NCI-H345 (cell line): ENCODE measurements around the gene LONRF3.
"Not testable (repeated sequence)": the region's sequence is repeated elsewhere in the genome, so short reads cannot be mapped to it uniquely, and the experiment has no call there.

Experiments
- DNase-seq: peaks from one replicate; lab custom pipeline; 2025; lab: John Stamatoyannopoulos, UW

The LONRF3 gene

DNA sequence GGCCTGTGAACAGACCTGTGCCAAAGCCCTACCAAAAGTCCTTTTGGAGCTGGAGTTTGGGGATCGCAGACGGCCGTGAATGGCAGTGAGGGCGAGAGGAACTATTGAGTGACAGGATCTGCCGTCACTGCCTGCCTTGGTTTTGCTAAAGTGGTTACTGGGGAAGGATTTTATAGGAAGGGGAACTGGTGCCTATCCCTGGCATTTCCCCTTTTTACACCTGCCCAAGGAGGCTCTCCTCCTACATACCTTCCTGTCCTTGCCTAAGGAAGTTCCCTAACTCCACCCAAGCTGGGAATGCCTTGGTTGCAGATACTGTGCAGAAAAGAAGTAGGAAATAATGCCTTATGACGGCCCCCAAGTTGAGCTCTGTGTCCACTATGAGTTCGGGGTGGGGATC lies 14.5 kb downstream of the LONRF3 start:
- DNase-seq: no peak

DNA sequence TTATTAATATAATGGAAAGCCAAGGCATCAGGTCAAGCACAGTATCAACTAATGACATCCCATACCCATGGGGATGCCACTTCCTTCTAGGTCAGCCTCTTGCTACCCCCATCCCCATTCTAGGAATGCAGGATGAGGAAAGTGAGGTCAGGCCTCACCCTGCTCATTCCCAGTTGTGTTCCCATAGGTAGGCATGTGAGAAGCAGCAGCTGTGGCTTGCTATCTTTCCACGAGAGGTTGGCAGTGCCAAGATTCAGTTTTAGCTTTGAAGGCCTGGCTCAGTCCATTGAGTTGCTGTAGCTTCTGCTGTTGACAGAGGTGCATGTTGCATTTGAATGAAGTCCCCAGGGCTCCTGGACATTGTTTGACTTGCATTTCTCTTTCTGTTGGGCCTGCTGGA lies 15.5 kb downstream of the LONRF3 start:
- DNase-seq: no peak

DNA sequence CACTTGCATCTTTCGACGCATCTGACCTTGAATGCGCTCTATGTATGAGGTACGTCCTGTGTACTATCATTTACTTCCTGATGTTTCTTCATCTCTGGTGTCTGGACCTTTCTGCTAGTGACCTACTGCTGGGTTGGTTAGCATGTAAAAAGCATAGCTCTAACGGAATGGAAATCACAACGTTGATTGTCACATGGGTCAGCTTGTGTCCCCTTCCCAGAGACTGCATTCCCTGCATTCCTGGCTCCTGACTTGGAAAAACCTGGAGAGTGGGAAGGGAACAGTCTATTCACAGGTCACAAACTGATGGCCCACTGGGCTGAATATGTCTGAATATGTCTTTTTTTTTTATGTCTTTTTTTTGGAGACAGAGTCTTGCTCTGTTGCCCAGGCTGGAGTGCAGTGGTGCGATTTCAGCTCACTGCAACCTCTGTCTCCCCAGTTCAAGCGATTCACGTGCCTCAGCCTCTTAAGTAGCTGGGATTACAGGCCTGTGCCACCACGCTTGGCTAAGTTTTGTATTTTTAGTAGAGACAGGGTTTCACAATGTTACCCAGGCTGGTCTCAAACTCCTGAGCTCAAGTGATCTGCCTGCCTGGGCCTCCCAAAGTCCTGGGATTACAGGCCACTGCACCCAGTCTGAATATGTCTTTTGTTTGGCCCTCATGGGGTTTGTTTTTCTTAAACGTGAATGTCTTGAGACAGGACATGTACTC lies 16.3 kb downstream of the LONRF3 start:
- DNase-seq: no peak

DNA sequence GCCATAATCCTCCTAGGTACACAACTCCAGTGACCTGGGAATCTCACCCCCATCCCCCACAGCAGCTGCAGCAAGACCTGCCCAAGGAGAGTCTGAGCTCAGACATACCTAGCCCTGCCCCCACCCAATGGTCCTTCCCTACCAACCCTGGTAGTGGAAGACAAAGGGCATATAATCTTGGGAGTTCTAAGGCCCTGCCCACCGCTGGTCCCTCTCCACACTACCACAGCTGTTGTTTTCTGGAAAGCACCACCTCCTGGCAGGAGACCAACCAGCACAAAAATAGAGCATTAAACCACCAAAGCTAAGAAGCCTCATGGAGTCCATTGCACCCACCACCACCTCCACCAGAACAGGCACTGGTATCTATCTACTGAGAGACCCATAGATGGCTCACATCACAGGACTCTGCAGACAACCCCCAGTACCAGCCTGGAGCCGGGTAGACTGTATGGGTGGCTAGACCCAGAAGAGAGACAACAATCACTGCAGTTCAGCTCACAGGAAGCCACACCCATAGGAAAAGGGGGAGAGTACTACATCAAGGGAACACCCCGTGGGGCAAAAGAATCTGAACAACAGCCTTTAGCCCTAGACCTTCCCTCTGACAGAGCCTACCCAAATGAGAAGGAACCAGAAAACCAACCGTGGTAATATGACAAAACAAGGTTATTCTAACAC lies 18.2 kb downstream of the LONRF3 start:
- not testable (repeated sequence) for DNase-seq

DNA sequence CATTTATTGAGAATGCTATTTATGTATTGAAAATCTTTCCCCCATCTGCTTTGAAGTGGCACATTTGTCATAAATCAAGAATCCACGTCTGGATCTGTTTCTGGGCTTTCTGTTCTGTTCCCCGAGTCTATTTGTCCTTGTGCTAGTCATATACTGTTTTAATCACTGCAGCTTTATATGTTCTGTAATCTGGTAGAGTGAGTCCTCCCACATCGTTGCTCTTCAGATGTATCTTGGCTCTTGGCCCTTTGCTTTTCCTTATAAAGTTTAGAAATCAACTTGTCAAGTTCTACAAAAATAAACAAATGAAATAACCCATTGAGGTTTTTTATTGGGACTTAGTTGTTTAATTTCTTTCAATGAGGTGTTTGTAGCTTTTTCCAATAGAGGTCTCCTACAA lies 29.0 kb downstream of the LONRF3 start:
- DNase-seq: no peak

DNA sequence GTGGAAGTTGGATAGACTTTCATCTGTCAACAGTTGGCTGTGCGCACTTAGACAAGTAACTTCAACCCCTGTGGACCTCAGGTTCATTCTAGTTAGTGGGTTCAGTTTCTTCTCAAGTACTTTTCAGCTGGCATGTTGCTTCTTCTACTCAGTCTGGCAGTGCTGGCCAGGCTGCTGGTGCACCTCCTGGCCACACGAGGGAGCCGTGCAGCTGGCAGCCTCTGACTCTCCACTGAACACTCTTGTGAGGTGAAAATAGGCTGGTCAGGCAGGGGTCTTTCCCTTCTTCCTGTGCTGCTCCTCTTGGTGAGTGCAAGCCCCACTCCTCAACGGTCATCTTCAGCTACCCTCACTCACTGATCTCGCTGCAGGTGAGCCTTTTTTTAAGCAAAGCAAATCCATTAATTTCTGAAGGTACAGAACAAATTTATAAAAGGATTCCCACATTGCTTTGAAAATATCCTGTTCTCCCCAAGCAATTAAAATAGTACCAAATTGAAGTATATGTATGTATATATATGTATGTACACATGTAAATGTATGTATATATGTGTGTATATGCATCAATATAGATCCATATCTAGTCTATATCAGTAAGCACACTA lies 30.6 kb downstream of the LONRF3 start:
- peak; percentile 51 for DNase-seq

DNA sequence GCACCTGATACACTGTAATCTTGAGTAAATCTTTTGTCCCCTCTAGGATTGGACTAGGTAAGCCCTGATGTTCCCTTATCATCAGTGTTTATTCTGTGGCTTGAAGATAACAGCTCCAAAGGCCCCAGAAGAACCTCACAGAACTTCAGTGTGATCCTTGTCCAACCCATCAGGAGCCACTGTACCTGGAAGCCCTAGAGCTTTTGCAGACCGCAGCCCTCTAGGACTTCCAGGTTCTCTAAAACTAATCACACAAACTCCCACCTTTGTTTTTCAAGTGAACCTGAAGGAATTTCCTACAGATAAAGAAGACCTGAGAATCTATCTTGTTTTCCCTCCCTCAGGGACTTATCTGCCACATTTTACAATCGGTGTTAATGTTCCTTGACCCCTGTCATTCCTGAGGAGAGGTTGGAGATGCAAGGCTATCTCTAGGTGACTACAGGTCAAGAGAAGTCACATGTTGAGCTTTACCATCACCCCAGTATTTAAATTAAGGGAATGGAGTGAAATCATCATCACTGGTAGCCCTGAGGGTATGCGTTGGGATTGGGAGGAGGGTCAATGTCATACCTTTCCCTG lies 32.9 kb downstream of the LONRF3 start:
- DNase-seq: no peak

DNA sequence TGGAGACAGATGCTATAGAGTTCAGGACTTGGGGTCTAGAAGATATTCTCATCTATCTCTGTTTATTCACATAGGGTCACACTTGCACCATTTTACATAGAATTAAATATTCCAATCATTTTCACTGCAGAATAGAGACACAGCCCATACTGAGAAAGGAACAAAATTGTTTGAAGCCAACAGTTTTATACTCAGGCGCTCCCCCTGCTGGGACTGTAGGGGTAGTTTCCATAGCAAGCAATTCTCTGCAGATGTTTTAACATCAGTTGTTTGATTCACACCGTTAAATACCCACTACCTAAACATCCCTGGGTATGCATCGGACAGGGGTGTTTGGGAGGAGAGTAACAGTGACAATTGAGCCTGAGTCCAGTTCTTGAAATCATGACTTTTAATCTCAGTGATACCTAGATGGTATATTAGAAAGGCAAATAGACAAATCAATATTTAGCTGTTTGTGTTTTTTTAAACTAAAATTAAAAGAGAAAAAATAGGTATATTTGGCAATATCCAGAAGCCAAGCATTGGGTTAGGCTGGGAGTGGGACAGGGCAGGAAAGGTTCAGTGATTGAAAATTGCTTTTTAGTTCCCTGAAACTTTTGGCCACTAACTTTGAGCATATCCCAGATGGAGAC lies 33.8 kb downstream of the LONRF3 start:
- DNase-seq: no peak

DNA sequence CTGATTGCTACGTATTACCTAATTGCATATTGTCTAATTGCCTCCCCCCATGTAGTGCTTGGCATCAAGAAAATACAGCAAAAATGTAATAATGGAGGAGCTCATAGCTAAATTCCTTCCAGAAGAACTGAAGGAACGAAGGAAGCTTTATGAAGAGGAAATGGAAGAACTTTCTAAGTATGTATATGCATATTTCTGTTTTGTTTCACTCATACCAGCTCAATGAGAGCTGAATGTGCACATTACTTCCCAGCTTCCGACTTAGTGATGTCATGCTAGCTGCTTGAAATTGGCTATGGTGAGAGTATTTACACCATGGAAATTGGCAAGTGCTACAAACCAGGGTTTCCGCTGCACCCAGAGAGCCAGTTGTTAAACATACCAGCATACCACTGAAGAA lies 34.7 kb downstream of the LONRF3 start:
- no peak for DNase-seq

DNA sequence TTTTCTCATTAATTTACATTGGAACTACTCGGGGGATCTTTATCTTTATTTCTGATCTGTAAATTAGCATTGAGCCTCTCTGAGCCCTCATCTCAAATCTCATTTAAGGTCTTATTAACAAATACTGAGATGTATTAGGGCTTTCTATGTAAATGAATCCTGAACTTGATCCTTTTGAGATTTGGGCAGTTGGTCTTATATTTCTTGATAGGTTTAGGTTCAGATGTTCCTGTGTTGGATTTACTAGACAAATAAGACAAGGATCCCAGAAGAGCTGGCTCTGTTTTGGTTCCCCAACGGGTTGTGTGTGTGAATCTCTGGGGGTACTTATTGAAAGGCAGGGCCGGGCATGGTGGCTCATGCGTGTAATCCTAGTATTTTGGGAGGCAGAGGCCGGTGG lies 36.1 kb downstream of the LONRF3 start:
- no peak for DNase-seq

DNA sequence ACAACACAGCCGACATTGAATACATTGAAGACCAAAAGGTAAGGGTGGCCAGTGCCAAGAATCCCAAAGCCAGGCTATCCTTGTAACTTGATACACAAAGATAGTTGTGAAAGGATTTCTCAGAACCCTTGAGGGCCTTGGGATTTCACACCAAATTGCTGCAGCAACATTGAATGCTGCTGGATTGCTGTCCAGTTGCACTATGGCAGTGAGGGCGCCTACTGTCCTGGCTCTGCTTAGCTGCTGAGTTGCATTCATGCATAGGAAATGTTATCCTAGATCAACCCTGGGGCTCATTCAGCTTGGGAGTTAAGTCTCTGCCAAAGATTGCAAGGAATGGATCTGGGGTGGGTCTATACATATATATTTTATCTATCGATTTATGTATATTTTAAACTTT lies 38.7 kb downstream of the LONRF3 start:
- no peak for DNase-seq

DNA sequence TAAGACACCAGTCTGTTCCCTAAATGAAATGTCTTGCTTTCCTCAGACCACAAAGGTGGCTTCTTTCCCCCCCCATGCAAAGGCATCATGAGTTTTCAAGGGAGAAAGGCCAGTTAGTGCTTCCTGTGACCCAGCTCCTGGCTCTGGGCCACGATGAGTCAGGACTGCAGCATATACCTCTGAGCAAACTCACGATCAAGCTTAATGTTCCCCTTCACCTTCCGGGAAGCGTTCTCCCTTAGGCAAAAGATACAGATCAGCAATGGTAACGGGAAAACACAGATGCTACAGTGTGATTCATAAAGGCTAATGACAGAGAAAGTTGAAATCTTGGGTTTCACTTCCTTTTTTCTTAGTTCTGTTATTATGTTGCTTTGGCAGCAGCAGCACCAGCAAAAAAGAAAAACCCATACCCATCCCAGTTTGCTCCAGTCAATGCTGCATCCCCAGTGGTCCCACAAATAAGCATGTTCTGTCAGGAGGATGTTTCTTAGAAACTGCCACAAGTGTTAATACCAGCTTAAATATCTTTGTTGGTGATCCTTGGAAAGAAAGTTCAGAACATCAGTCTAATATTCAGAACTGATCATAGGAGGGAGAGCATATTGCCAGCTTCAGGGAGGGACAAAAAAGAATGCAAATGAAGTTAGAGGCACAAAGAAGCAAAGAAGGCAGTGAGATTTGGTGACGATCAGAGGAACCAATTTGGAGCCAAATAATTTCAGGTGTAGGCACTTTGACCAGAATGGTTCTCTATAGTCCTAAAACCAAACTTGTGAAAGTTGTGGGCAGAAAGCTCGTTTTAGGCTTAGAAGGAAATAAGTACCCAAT lies 41.2 kb downstream of the LONRF3 start:
- DNase-seq: no peak

DNA sequence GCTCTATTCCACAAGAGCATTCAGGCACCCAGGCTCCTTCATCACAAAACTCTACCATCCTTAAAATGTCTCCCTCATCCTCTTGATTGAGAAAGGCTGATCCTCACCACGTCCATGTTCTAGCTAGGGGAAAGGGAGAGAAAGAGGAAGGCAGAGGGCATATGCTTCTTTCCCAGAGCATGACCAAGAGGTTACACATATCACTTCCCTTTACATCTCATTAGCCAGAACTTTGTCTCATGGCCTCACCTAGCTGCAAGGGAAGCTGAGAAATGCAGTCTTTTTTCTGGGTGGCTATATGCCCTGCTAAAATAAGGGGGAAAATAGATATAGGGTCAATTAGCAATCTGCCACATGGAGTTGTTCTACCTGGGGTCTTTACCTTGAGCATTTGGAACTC lies 42.7 kb downstream of the LONRF3 start:
- DNase-seq: no peak

DNA sequence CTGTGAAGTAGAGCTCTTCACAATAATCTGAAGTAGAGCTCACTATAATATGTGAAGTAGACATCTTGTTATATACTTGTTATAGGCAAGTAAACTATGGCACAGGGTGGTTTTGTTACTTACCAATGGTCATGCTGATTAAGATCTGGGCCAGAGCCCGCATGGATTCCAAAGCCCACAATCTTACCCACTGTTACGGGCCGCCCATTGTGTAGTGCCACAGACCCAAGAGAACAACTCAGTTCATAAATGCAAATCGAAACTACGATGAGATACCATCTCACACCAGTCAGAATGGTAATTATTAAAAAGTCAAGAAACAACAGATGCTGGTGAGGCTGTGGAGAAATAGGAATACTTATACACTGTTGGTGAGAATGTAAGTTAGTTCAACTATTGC lies 51.5 kb downstream of the LONRF3 start:
- DNase-seq: no peak

DNA sequence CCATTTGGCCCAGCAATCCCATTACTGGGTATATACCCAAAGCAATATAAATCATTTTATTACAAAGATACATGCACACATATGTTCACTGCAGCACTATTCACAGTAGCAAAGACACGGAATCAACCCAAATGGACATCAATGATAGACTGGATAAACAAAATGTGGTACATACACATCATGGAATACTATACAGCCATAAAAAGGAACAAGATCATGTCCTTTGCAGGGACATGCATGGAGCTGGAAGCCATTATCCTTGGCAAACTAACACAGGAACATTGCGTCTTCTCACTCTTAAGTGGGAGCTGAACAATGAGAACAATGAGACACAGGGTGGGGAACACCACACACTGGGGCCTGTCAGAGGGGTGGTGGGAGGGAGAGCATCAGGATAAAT lies 51.9 kb downstream of the LONRF3 start:
- DNase-seq: not testable (repeated sequence)

DNA sequence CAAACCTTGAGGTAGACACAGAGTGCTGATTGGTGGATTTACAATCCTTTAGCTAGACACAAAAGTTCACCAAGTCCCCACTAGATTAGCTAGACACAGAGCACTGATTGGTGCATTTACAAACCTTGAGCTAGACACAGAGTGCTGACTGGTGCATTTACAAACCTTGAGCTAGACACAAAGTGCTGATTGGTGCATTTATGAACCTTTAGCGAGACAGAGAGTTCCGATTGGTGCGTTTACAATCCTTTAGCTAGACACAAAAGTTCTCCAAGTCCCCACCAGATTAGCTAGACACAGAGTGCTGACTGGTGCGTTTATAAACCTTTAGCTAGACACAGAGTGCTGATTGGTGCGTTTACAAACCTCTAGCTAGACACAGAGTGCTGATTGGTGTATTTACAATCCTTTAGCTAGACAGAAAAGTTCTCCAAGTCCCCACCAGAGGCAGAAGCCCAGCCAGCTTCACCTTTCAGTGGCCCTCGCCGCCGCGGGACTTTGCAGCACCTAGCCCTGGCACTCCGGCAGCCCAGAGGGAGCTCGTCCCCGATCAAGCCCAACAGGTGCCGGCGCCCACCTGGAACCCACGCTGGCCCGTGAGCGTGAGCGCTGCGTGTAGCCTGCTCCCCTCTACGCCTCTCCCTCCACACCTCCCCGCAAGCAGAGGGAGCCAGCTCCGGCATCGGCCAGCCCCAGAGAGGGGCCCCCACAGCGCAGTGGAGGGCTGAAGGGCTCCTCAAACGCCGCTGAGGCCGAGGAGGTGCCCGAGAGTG lies 53.7 kb downstream of the LONRF3 start:
- DNase-seq: not testable (repeated sequence)

DNA sequence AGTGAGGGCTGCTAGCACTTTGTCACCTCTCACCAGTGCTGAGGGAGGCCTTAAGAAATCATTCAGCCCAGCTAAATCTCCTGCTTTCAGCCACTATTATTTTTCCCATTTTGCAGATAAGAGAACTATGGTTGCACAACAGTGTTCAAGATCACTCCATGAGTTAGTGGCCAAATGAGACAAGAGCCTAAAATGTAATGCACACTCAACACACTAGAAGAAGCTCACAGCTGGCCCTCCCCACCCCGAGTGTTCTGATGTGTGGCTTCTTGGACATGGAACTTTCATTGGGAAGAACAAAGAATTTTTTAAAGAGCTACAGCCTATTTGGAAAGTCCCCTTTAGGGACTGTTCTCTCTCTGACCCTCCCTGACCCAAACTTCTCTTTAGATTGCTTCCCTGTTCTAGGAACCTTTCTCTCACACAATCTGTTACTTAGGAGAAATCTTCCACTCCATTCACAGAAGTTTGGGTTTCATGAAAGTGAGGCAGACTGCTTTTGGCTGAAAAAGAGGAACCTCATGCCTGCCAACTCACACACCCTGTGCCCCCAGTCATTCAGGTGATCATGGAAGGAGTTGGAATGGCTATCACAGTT lies 54.4 kb downstream of the LONRF3 start:
- DNase-seq: no peak

DNA sequence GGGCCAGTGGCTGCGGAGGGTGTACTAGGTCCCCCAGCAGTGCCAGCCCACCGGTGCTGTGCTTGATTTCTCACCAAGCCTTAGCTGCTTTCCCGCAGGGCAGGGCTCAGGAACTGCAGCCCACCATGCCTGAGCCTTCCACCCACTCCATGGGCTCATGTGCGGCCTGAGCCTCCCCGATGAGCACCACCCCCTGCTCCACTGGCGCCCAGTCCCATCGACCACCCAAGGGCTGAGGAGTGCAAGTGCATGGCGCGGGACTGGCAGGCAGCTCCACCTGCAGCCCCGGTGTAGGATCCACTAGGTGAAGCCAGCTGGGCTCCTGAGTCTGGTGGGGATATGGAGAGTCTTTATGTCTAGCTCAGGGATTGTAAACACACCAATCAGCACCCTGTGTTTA lies 55.2 kb downstream of the LONRF3 start:
- DNase-seq: not testable (repeated sequence)

DNA sequence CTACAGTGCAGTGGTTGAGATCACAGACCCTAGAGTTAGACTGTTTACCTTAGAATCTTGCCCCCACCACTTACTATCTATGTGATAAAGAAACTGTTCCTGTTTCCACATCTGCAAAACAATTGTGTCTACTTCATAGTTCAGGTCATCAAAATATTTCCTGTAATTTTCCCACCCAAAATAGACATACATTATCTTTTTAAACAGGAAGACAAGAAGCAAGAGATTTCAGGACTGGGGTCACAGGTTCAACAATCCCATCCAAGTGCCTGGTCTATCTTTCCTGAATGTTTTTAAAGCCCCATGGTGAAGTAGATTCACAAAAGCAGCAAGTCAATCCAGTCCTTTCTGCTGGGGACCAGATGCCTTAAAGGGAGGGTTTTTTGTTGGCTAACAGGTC lies 56.6 kb downstream of the LONRF3 start:
- DNase-seq: no peak
